Heart right ventricle (tissue), 16 donors: ENCODE data around the gene TRMT2B. TPM values are rescaled to one million over a fixed set of nuclear protein-coding genes. Genes with fewer than 3 reads are reported as not detected.

Experiments used
- ATAC-seq, 8 donors: fragments of 200-7000 bp; cut with Tn5 transposase; one replicate each; pipeline ENCODE4 v1.9.1; 2020; ENCODE audit warnings: mild to moderate bottlenecking in 8 of 8, moderate library complexity in 8 of 8, moderate number of reproducible peaks in 1 of 8
- DNase-seq, 2 donors: peaks; one replicate each; pipeline ENCODE4 v3.0.0-alpha.2; 2020
- H3K27ac ChIP-seq, 10 donors: fragments of 200-600 bp; sonication (generic) in 2 of 10; one replicate each; pipeline versions ENCODE4 v1.5.0 to v1.8.0; 2020 to 2022; ENCODE audit warnings: mild to moderate bottlenecking in 3 of 10
- H3K27me3 ChIP-seq, 7 donors: fragments of 200-600 bp; one replicate each; pipeline ENCODE4 v1.8.0; 2021 to 2022; ENCODE audit warnings: mild to moderate bottlenecking in 2 of 7
- H3K36me3 ChIP-seq, 9 donors: fragments of 200-600 bp; sonication (generic) in 1 of 9; one replicate each; pipeline versions ENCODE4 v1.5.0 to v1.8.0; 2020 to 2022; ENCODE audit warnings: mild to moderate bottlenecking in 2 of 9
- H3K4me1 ChIP-seq, 9 donors: fragments of 200-600 bp; sonication (generic) in 1 of 9; one replicate each; pipeline versions ENCODE4 v1.5.0 to v1.8.0; 2020 to 2022; ENCODE audit warnings: mild to moderate bottlenecking in 4 of 9
- H3K4me3 ChIP-seq, 10 donors: fragments of 200-600 bp; sonication (generic) in 2 of 10; one replicate each; pipeline versions ENCODE4 v1.5.0 to v1.8.0; 2020 to 2022; ENCODE audit warnings: mild to moderate bottlenecking in 7 of 10, moderate library complexity in 2 of 10
- H3K9me3 ChIP-seq, 11 donors: fragments of 200-600 bp in 10 of 11; sonication (generic) in 2 of 11; one replicate each; pipeline versions ENCODE4 v1.5.0 to v1.8.0; 2013 to 2022; ENCODE audit warnings: mild to moderate bottlenecking in 2 of 11, control low read depth in 1 of 11, moderate library complexity in 1 of 11
- CTCF ChIP-seq, 9 donors: fragments of 200-600 bp; sonication (generic) in 2 of 9; IDR thresholded peaks; one replicate each; pipeline versions ENCODE4 v1.5.0 to v1.8.0; 2021 to 2022; ENCODE audit warnings: antibody characterized with exemption in 9 of 9, mild to moderate bottlenecking in 5 of 9, moderate library complexity in 1 of 9
- WGBS, 2 donors: extraction: QIAGEN DNeasy Blood & Tissue Kit; methylation state at CpG; one replicate each; pipeline ENCODE4 v1.1.7; 2013; ENCODE audit warnings: inconsistent platforms in 1 of 2; 5-methylcytosine and 5-hydroxymethylcytosine counted together
- intact Hi-C, 10 donors: fragments of 100-400 bp; cut with DNase I; formaldehyde crosslinking; loops; one replicate each; pipeline versions ENCODE4 v1.11.1 to v1.14.2; 2022
- polyA plus RNA-seq, 2 donors: library from polyadenylated mRNA; stranded (reverse); fragments of 200-250 nt; gene quantifications; one replicate each; pipeline ENCODE4 v1.2.3, GENCODE V29; 2013
- total RNA-seq, 10 donors: library from RNA; stranded (reverse); fragmentation: NEBNext Ultra II Directional in 3 of 10; extraction: Animal tissue kit (Norgen Biotek cat#: 25700) in 3 of 10; gene quantifications; one replicate each; pipeline versions ENCODE4 v1.2.1 to v1.2.4, GENCODE V29; 2021 to 2023
- donor health status: Arrhythmogenic right ventricular cardiomyopathy.
- donor health status: ischemic (EF 13 %, LVEDD 7.1; RV severe dilation, severe dysfunction).
- donor health status: healthy with polysubstance abuse.
- donor health status: DM: no; HTN: yes; CAD: no.
- donor health status: DM: no; HTN: no; CAD: no.
- donor health status: ischemic (EF 25% LVEDD 6.9; RV normal size, moderate dysfunction).
- donor health status: ischemic (EF 25% LVEDD 5.7; RV mildly dilated, moderate dysfunction).
- donor health status: healthy.
- donor health status: DM: yes; HTN: yes; CAD: no.
- donor health status: Ischemic cardiomyopathy.
- donor health status: ischemic (EF 35%, LVEDD 5.7; RV mildly dilated, moderate dysfunction).
- donor health status: nonischemic (EF 11% LVEDD 7.7; RV severe dilation, severe dysfunction).
- donor health status: DM: yes; HTN: yes; CAD: no.
- donor health status: PGD.
- donor health status: ischemic (EF 29% LVEDD 5.4; RV normal size, mild dysfunction).
- donor health status: nonischemic (EF 23%, LVEDD 6.1; RV moderate dilation, normal function).

TRMT2B gene
- total and polyA plus RNA-seq, 12 donors: 8.2 to 21.2 (median 15.4) TPM

GRCh38 chrX:101051153-101051548 lies 760 bp downstream of the TRMT2B start:
- ATAC-seq (no peak), DNase-seq (no peak)
- Histone ChIP-seq H3K27ac (peak overlapping the region; percentile 69 to 93 (median 89)), H3K36me3 (no peaks in the 10 kb centered on the region), H3K4me1 (peaks cover 0 to 8% (median 0%) of the 10 kb centered on the region in 9 donors), H3K4me3 (peak overlapping the region; percentile 24 to 79 (median 68)), H3K27me3 (no peaks in the 10 kb centered on the region), H3K9me3 (no peaks in the 10 kb centered on the region)
- intact Hi-C loops: loop anchor here in 1 of 10 donors (5.0 kb wide), 1 partner anchor 46 kb away; the partner anchor contains the start of gene CENPI
- WGBS, 2 donors: 12 to 16% methylated on average over 5 of the region's 5 CpGs
- no peak for TF ChIP-seq CTCF (IDR thresholded peaks at IDR 0.05)

GRCh38 chrX:101040197-101040596 lies 11.7 kb downstream of the TRMT2B start:
- Histone ChIP-seq H3K4me3 (no peak overlapping the region), H3K4me1 (no peaks in the 10 kb centered on the region), H3K9me3 (no peaks in the 10 kb centered on the region), H3K27ac (no peak overlapping the region), H3K27me3 (no peaks in the 10 kb centered on the region), H3K36me3 (peaks cover 0 to 62% (median 0%) of the 10 kb centered on the region in 9 donors)
- WGBS, 2 donors: 95 to 97% methylated on average over 4 of the region's 4 CpGs
- ATAC-seq (no peak), DNase-seq (no peak)
- no peak for TF ChIP-seq CTCF (IDR thresholded peaks at IDR 0.05)
- intact Hi-C loops: no loop called here

DNA sequence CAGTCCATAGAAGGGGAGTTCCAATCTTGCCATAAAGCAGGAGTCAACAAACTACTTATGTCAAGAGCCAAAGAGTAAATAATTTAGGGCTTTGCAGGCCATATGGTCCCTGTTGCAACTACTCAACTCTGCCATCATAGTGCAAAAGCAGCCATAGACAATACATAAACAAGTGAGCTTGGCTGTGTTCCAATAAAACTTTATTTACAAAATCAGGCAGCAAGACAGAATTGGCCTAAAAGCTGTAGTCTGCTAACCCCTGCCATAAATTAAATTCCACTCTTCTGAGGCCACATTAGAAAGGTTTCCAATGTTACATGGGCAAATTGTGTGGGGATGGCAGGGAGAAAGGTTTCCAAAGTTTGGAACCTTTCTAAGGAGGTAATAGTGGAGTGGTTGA lies 14.7 kb downstream of the TRMT2B start:
- H3K27me3 ChIP-seq: no peaks in the 10 kb centered on the region
- no peak for TF ChIP-seq CTCF (IDR thresholded peaks at IDR 0.05)
- H3K4me3 ChIP-seq: no peak overlapping the region
- H3K36me3 ChIP-seq: peaks cover 0 to 78% (median 0%) of the 10 kb centered on the region in 9 donors
- H3K9me3 ChIP-seq: no peaks in the 10 kb centered on the region
- ATAC-seq (no peak), DNase-seq (no peak)
- intact Hi-C loops: no loop called here
- no peaks in the 10 kb centered on the region for H3K4me1 ChIP-seq
- H3K27ac ChIP-seq: no peak overlapping the region

DNA sequence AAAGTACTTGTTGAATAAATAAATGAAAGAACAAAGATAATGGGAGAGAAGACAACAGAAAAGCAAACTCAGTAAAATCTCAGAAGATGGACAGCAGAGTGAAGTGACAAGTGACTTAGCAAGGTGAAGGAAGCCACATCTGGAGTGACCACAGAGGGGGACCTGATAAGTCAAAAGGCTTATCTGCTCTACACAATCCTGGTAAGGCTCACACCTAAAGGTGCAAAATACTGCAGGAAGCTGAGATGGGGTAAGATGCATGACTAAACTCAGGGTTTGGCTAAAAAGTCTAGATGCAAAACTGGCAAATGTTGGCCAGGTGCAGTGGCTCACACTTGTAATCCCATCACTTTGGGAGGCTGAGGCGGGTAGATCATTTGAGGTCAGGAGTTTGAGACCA lies 22.2 kb downstream of the TRMT2B start:
- Histone ChIP-seq H3K27me3 (no peaks in the 10 kb centered on the region), H3K9me3 (no peaks in the 10 kb centered on the region), H3K27ac (no peak overlapping the region), H3K36me3 (peaks cover 0 to 60% (median 0%) of the 10 kb centered on the region in 9 donors), H3K4me1 (no peaks in the 10 kb centered on the region), H3K4me3 (no peak overlapping the region)
- TF ChIP-seq CTCF (IDR thresholded peaks at IDR 0.05): no peak
- DNase-seq (no peak), ATAC-seq (no peak)
- WGBS, 2 donors: 95 to 100% methylated on average over 1 of the region's 1 CpG
- intact Hi-C loops: no loop called here
